Calu3 (cell line): ENCODE measurements around the gene SRSF4. TPM values are rescaled to one million over a fixed set of nuclear protein-coding genes. Genes with fewer than 3 reads are reported as not detected.
"Not testable (repeated sequence)": the region's sequence is repeated elsewhere in the genome, so short reads cannot be mapped to it uniquely, and the experiment has no call there.

Experiments used
- BruUV-seq: library from RNA; stranded (reverse); fragments of 400-500 nt; replicated peaks from 2 replicates; lab custom pipeline; 2021; lab: Mats Ljungman, UMichigan
- CTCF ChIA-PET: fragments of 300-600 bp; sonication (Branson Sonifier 250); formaldehyde crosslinking; loops from one replicate; lab custom pipeline; 2022; ENCODE audit warnings: antibody characterized with exemption; lab: Charles Lee
- DNase-seq: peaks from one replicate; pipeline ENCODE4 v3.0.0; 2022
- H3K27ac Mint-ChIP-seq: one replicate; pipeline ENCODE4 v1.8.0; 2022; ENCODE audit warnings: mixed read lengths; ENCODE audit not compliant: unreplicated experiment
- H3K27me3 Mint-ChIP-seq: one replicate; pipeline ENCODE4 v1.8.0; 2022; ENCODE audit warnings: mixed read lengths; ENCODE audit not compliant: unreplicated experiment
- H3K36me3 Mint-ChIP-seq: one replicate; pipeline ENCODE4 v1.8.0; 2022; ENCODE audit warnings: mild to moderate bottlenecking, moderate library complexity, mixed read lengths; ENCODE audit not compliant: insufficient read depth, unreplicated experiment
- H3K4me1 Mint-ChIP-seq: one replicate; pipeline ENCODE4 v1.8.0; 2022; ENCODE audit warnings: mild to moderate bottlenecking, low read depth, mixed read lengths; ENCODE audit not compliant: unreplicated experiment
- H3K4me3 Mint-ChIP-seq: one replicate; pipeline ENCODE4 v1.8.0; 2022; ENCODE audit warnings: mild to moderate bottlenecking, low read depth, moderate library complexity, mixed read lengths; ENCODE audit not compliant: unreplicated experiment
- H3K9me3 Mint-ChIP-seq: one replicate; pipeline ENCODE4 v1.8.0; 2022; ENCODE audit warnings: low read depth, mixed read lengths; ENCODE audit not compliant: unreplicated experiment
- CTCF ChIP-seq: fragments of 200-600 bp; IDR thresholded peaks from one replicate; pipeline ENCODE4 v1.8.0; 2022; ENCODE audit warnings: antibody characterized with exemption; ENCODE audit not compliant: unreplicated experiment
- intact Hi-C: fragments of 100-400 bp; cut with micrococcal nuclease; formaldehyde crosslinking; loops from one replicate; pipeline ENCODE4 v1.10.0; 2022; ENCODE audit not compliant: unreplicated experiment
- total RNA-seq: library from RNA; stranded (reverse); gene quantifications from 2 replicates; pipeline ENCODE4 v1.2.3, GENCODE V29; 2022

The SRSF4 gene
- total RNA-seq, 1 experiment from 2014 or later, result 65.4 TPM

- Mint-ChIP-seq H3K27me3 (no peaks in the 10 kb centered on the region), H3K4me3 (no peak overlapping the region), H3K27ac (no peak overlapping the region), H3K9me3 (no peaks in the 10 kb centered on the region), H3K4me1 (peaks cover 29% of the 10 kb centered on the region), H3K36me3 (peaks cover 24% of the 10 kb centered on the region)
- BruUV-seq, result no TSS peak
- CTCF ChIA-PET, result no interaction called here
- intact Hi-C loops, result no loop called here
- no peak for DNase-seq
- TF ChIP-seq CTCF, result no peak
Observed at GRCh38 chr1:29222686-29223085, 41.0 kb upstream of the SRSF4 start.

- Mint-ChIP-seq H3K4me1 (peaks cover 25% of the 10 kb centered on the region), H3K36me3 (peaks cover 20% of the 10 kb centered on the region)
- DNase-seq, intact Hi-C loops, H3K4me3 Mint-ChIP-seq, H3K27me3 Mint-ChIP-seq, CTCF ChIA-PET, H3K9me3 Mint-ChIP-seq, H3K27ac Mint-ChIP-seq, BruUV-seq: not testable (repeated sequence)
Observed at GRCh38 chr1:29222260-29222659, 40.6 kb upstream of the SRSF4 start.

GRCh38 chr1:29221296-29221695 is 39.6 kb upstream of the SRSF4 start:
- no peak overlapping the region for H3K4me3 Mint-ChIP-seq
- H3K27me3 Mint-ChIP-seq, result no peaks in the 10 kb centered on the region
- no peaks in the 10 kb centered on the region for H3K9me3 Mint-ChIP-seq
- H3K36me3 Mint-ChIP-seq, result peaks cover 18% of the 10 kb centered on the region
- intact Hi-C loops, result no loop called here
- H3K27ac Mint-ChIP-seq, result no peak overlapping the region
- no TSS peak for BruUV-seq
- TF ChIP-seq CTCF, result no peak
- H3K4me1 Mint-ChIP-seq, result peaks cover 21% of the 10 kb centered on the region
- CTCF ChIA-PET, result interaction anchor here (1.5 kb wide), 1 partner anchor 19 kb away, joined by 3 read pairs; no protein-coding TSS in a partner anchor
- DNase-seq, result no peak

GRCh38 chr1:29218223-29218622 is 36.5 kb upstream of the SRSF4 start:
- no peak overlapping the region for H3K4me3 Mint-ChIP-seq
- no peak for DNase-seq
- no peak for TF ChIP-seq CTCF
- H3K36me3 Mint-ChIP-seq, result peaks cover 32% of the 10 kb centered on the region
- no peak overlapping the region for H3K27ac Mint-ChIP-seq
- H3K9me3 Mint-ChIP-seq, result no peaks in the 10 kb centered on the region
- peaks cover 6% of the 10 kb centered on the region for H3K4me1 Mint-ChIP-seq
- BruUV-seq, result no TSS peak
- intact Hi-C loops, result no loop called here
- CTCF ChIA-PET, result no interaction called here
- no peaks in the 10 kb centered on the region for H3K27me3 Mint-ChIP-seq

GRCh38 chr1:29217633-29218032 is 35.9 kb upstream of the SRSF4 start:
- Mint-ChIP-seq H3K36me3 (peaks cover 37% of the 10 kb centered on the region), H3K27me3 (no peaks in the 10 kb centered on the region), H3K9me3 (no peaks in the 10 kb centered on the region), H3K4me3 (no peak overlapping the region), H3K4me1 (peaks cover under 1% of the 10 kb centered on the region), H3K27ac (no peak overlapping the region)
- CTCF ChIA-PET, result no interaction called here
- DNase-seq, result no peak
- no peak for TF ChIP-seq CTCF
- intact Hi-C loops, result no loop called here
- BruUV-seq, result no TSS peak
